Measurements from ENCODE around the gene NPAS2.

- TF ChIP-seq, protein P1, sequence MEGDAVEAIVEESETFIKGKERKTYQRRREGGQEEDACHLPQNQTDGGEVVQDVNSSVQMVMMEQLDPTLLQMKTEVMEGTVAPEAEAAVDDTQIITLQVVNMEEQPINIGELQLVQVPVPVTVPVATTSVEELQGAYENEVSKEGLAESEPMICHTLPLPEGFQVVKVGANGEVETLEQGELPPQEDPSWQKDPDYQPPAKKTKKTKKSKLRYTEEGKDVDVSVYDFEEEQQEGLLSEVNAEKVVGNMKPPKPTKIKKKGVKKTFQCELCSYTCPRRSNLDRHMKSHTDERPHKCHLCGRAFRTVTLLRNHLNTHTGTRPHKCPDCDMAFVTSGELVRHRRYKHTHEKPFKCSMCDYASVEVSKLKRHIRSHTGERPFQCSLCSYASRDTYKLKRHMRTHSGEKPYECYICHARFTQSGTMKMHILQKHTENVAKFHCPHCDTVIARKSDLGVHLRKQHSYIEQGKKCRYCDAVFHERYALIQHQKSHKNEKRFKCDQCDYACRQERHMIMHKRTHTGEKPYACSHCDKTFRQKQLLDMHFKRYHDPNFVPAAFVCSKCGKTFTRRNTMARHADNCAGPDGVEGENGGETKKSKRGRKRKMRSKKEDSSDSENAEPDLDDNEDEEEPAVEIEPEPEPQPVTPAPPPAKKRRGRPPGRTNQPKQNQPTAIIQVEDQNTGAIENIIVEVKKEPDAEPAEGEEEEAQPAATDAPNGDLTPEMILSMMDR (IDR thresholded peaks at IDR 0.05): no peak
- TF ChIP-seq POLR2A (IDR thresholded peaks at IDR 0.05; ENCODE audit: low read depth): no peak
- no peak for TF ChIP-seq EP300 (IDR thresholded peaks at IDR 0.05)
- no peak for TF ChIP-seq POLR2AphosphoS5 (IDR thresholded peaks at IDR 0.05)
Measured at GRCh38 chr2:101045330-101045729, 225.4 kb downstream of the NPAS2 start.

Measured in esophagus muscularis mucosa (tissue), 4 donors.